HepG2 (cell line): Measurements from ENCODE around the gene ATAD2B.

Experiments used
- CEBPZ ChIP-seq: IDR thresholded peaks from 2 replicates; pipeline ENCODE4 v1.6.1; 2012; ENCODE audit warnings: low read length, improper control_type of control experiment
- CTCF ChIP-seq: sonication (generic); formaldehyde crosslinking; IDR thresholded peaks from 2 replicates; pipeline ENCODE4 v1.5.0; 2020; ENCODE audit warnings: mild to moderate bottlenecking, missing genetic modification reagents, moderate library complexity
- GABPB1 ChIP-seq: IDR thresholded peaks from 2 replicates; pipeline ENCODE4 v1.6.1; 2016; ENCODE audit warnings: mild to moderate bottlenecking, missing genetic modification reagents, moderate library complexity, missing compliant biosample characterization
- HNF4A ChIP-seq: sonication (generic); formaldehyde crosslinking; IDR thresholded peaks from 2 replicates; pipeline ENCODE4 v1.4.0; 2020; ENCODE audit warnings: missing genetic modification reagents
- NFYB ChIP-seq: sonication (generic); formaldehyde crosslinking; IDR thresholded peaks from 2 replicates; pipeline ENCODE4 v1.4.0; 2020; ENCODE audit warnings: missing genetic modification reagents
- PHF20 ChIP-seq: sonication (generic); formaldehyde crosslinking; IDR thresholded peaks from 2 replicates; pipeline ENCODE4 v1.5.0; 2020; ENCODE audit warnings: mild to moderate bottlenecking, missing genetic modification reagents
- POLR2A ChIP-seq, 2 experiments: IDR thresholded peaks; 2 replicates each; pipeline ENCODE4 v1.6.1; 2011; ENCODE audit warnings: low read depth in 2 of 2, low read length in 2 of 2, mild to moderate bottlenecking in 1 of 2, moderate library complexity in 1 of 2; ENCODE audit not compliant: insufficient read depth in 1 of 2
- SRSF1 ChIP-seq: fragments of 200-400 bp; formaldehyde crosslinking; optimal IDR thresholded peaks from 2 replicates; pipeline ENCODE3; 2017; ENCODE audit warnings: mild to moderate bottlenecking, low read depth, low read length, moderate library complexity
- ZNF331 ChIP-seq: sonication (generic); formaldehyde crosslinking; IDR thresholded peaks from 2 replicates; pipeline ENCODE4 v1.4.0; 2020; ENCODE audit warnings: missing genetic modification reagents

GRCh38 chr2:23772684-23773083 lies 154.2 kb downstream of the ATAD2B start:
- TF ChIP-seq SRSF1 = no peak
- TF ChIP-seq ZNF331 (CRISPR knock-in tag) = no peak
- no peak for TF ChIP-seq CTCF (CRISPR knock-in tag)
- TF ChIP-seq PHF20 (CRISPR knock-in tag) = no peak
- no peak for TF ChIP-seq POLR2A (IDR thresholded peaks at IDR 0.05; ENCODE audit: insufficient read depth in 1 of 2, low read depth in 2 of 2, low read length in 2 of 2)
- no peak for TF ChIP-seq HNF4A (CRISPR knock-in tag)
- no peak for TF ChIP-seq CEBPZ
- no peak for TF ChIP-seq GABPB1
- no peak for TF ChIP-seq NFYB (CRISPR knock-in tag)
